H7 (cell line): ENCODE data around the gene ITPKB. TPM values are rescaled to one million over a fixed set of nuclear protein-coding genes. Genes with fewer than 3 reads are reported as not detected.

Experiments used
- DNase-seq: peaks from one replicate; pipeline ENCODE4 v3.0.0; 2012
- H3K27me3 ChIP-seq: 2 replicates; pipeline ENCODE4 v1.6.0; 2011; ENCODE audit warnings: mild to moderate bottlenecking, low read length; ENCODE audit not compliant: control insufficient read depth, insufficient read depth
- H3K36me3 ChIP-seq: replicated peaks from 2 replicates; pipeline ENCODE4 v1.5.1; 2011; ENCODE audit warnings: low read length; ENCODE audit not compliant: control insufficient read depth, insufficient read depth
- H3K4me3 ChIP-seq: 2 replicates; pipeline ENCODE4 v1.5.1; 2011; ENCODE audit warnings: low read depth, mild to moderate bottlenecking, control low read depth, low read length, moderate library complexity; ENCODE audit not compliant: insufficient read depth
- total RNA-seq: library from RNA; depleted of rRNA; stranded (reverse); fragments of >200 nt; shearing (Covaris generic); gene quantifications from 2 replicates; pipeline ENCODE4 v1.2.3, GENCODE V29; 2014

The ITPKB gene
- total RNA-seq, 1 experiment from 2014 or later: 15.3 TPM

GRCh38 chr1:226658546-226659125 is 80.4 kb downstream of the ITPKB start:
- Histone ChIP-seq H3K36me3 (no peaks in the 10 kb centered on the region), H3K27me3 (no peaks in the 10 kb centered on the region), H3K4me3 (no peak overlapping the region)
- no peak for DNase-seq

GRCh38 chr1:226657895-226658545 is 81.1 kb downstream of the ITPKB start:
- peak; percentile 52 for DNase-seq
- Histone ChIP-seq H3K27me3 (no peaks in the 10 kb centered on the region), H3K36me3 (no peaks in the 10 kb centered on the region)

GRCh38 chr1:226656601-226657277 is 82.3 kb downstream of the ITPKB start:
- Histone ChIP-seq H3K36me3 (no peaks in the 10 kb centered on the region), H3K4me3 (no peak overlapping the region), H3K27me3 (no peaks in the 10 kb centered on the region)
- no peak for DNase-seq

More at GRCh38 chr1:226657895-226658545, 81.1 kb downstream of the ITPKB start:
- H3K4me3 ChIP-seq: no peak overlapping the region

GRCh38 chr1:226656201-226656600 is 82.9 kb downstream of the ITPKB start:
- DNase-seq: peak; percentile 61
- H3K4me3 ChIP-seq: no peak overlapping the region
- no peaks in the 10 kb centered on the region for H3K36me3 ChIP-seq
- H3K27me3 ChIP-seq: no peaks in the 10 kb centered on the region

GRCh38 chr1:226655251-226656163 is 83.6 kb downstream of the ITPKB start:
- Histone ChIP-seq H3K4me3 (no peak overlapping the region), H3K36me3 (no peaks in the 10 kb centered on the region), H3K27me3 (no peaks in the 10 kb centered on the region)
- peak; percentile 57 for DNase-seq

- no peaks in the 10 kb centered on the region for H3K27me3 ChIP-seq
- H3K4me3 ChIP-seq: no peak overlapping the region
- no peak for DNase-seq
- H3K36me3 ChIP-seq: no peaks in the 10 kb centered on the region
Observed at GRCh38 chr1:226654668-226655055, 84.4 kb downstream of the ITPKB start.

- Histone ChIP-seq H3K27me3 (no peaks in the 10 kb centered on the region), H3K4me3 (no peak overlapping the region), H3K36me3 (no peaks in the 10 kb centered on the region)
- DNase-seq: peak; percentile 74
Observed at GRCh38 chr1:226654046-226654667, 84.9 kb downstream of the ITPKB start.

GRCh38 chr1:226653311-226653921 is 85.7 kb downstream of the ITPKB start:
- Histone ChIP-seq H3K27me3 (no peaks in the 10 kb centered on the region), H3K36me3 (no peaks in the 10 kb centered on the region), H3K4me3 (no peak overlapping the region)
- DNase-seq: no peak

GRCh38 chr1:226652613-226653012 is 86.5 kb downstream of the ITPKB start:
- Histone ChIP-seq H3K4me3 (no peak overlapping the region), H3K27me3 (no peaks in the 10 kb centered on the region), H3K36me3 (no peaks in the 10 kb centered on the region)
- DNase-seq: no peak

- Histone ChIP-seq H3K36me3 (no peaks in the 10 kb centered on the region), H3K27me3 (no peaks in the 10 kb centered on the region), H3K4me3 (no peak overlapping the region)
- DNase-seq: no peak
Observed at GRCh38 chr1:226651732-226652105, 87.4 kb downstream of the ITPKB start.

GRCh38 chr1:226651041-226651731 is 87.9 kb downstream of the ITPKB start:
- no peak for DNase-seq
- Histone ChIP-seq H3K36me3 (no peaks in the 10 kb centered on the region), H3K27me3 (no peaks in the 10 kb centered on the region), H3K4me3 (no peak overlapping the region)

- DNase-seq: peak; percentile 75
- no peaks in the 10 kb centered on the region for H3K27me3 ChIP-seq
Observed at GRCh38 chr1:226650236-226650841, 88.7 kb downstream of the ITPKB start.

GRCh38 chr1:226649780-226650179 is 89.3 kb downstream of the ITPKB start:
- Histone ChIP-seq H3K27me3 (no peaks in the 10 kb centered on the region), H3K36me3 (no peaks in the 10 kb centered on the region), H3K4me3 (no peak overlapping the region)
- DNase-seq: peak; percentile 79

More at GRCh38 chr1:226650236-226650841, 88.7 kb downstream of the ITPKB start:
- H3K4me3 ChIP-seq: no peak overlapping the region
- H3K36me3 ChIP-seq: no peaks in the 10 kb centered on the region
